T-helper 2 cell (primary cell): ENCODE results near the gene B3GALT4.
"Not testable (repeated sequence)": the region's sequence is repeated elsewhere in the genome, so short reads cannot be mapped to it uniquely, and the experiment has no call there.

Experiments
- DNase-seq, 5 experiments: peaks; one replicate each; pipeline versions ENCODE4 v3.0.0 to v3.0.0-alpha.2; 2012 to 2022
- total RNA-seq, 2 donors: gene quantifications; one replicate each; lab custom pipeline; 2026; lab: John Stamatoyannopoulos, UW

The B3GALT4 gene
- total RNA-seq, result 10.0 to 14.1 reads per million in 2 donors

DNA sequence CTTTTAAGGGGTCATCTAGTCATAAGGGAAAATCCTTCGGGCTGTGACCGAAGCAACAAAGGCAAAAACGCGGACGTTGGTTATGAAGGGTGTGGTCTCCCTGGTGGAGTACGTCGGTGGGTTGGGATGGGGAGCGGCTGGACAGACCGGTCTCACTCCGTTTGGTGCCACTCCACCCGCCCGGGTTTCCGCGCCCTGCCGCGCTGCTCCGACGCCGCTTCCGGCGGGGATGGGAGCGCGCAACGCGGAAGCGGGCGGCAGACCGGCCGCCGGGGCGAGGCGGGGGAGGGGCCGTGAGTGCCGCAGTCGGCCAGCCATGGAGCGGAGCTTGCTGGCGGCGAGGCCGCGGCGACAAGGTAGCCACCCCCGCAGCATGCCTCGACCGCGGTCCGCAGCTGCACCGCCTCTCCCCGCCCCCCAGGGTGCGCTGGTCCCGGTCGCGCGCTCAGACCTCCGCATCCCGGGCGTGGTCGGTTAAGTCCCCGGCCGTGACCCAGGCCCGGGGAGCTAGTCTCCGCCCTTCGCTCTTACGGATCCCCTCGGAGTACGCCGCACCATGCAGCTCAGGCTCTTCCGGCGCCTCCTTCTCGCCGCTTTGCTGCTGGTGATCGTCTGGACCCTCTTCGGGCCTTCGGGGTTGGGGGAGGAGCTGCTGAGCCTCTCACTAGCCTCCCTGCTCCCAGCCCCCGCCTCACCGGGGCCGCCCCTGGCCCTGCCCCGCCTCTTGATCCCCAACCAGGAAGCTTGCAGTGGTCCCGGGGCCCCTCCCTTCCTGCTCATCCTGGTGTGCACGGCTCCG is at the start of gene B3GALT4:
TSS of gene B3GALT4 (plus strand) at position 260 of the 799 bp plus-strand sequence. CDS start at position 557, 297 bp downstream.
- DNase-seq, result peak; percentile 43 to 90 (median 63)

DNA sequence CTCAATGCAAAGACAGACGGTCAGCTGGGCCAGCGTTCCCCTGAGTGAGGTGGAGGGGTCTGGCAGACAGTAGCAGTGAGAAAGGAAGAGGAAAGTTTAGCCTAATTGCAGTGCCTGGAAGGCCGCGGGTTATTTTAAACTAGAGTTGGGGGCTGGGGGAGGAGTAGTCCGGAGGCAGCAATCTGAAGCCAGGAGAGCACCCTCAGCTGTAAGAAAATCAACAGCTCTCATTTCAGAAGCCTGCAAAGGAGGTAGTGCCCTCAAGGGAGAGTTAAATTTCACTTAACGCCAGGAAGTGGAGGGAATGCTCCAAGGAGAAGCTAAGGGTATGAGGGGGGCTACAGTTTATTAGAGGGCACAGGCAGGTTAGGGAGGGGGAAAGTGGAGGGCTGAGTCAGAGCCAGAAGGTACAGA is 41.7 kb upstream of the B3GALT4 start:
- no peak for DNase-seq

DNA sequence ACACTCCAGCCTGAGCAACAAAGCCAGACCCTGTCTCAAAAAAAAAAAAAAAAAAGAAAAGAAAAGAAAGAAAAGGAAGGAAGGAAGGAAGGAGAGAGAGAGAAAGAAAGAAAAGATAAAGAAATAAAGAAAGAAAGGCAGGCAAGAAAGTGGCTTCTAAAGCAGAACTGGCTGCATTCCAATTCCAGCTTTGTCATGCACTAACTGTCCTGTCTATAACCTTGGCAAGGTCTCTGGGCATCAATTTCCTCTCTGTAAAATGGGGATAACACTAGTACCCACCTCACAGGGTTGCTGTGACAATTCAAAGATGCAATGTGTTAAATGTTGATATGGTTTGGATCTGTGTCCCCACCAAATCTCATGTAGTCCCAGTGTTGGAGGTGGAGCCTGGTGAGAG is 40.6 kb upstream of the B3GALT4 start:
- DNase-seq, result no peak

GRCh38 chr6:33236852-33237251 is 40.1 kb upstream of the B3GALT4 start:
- no peak for DNase-seq

DNA sequence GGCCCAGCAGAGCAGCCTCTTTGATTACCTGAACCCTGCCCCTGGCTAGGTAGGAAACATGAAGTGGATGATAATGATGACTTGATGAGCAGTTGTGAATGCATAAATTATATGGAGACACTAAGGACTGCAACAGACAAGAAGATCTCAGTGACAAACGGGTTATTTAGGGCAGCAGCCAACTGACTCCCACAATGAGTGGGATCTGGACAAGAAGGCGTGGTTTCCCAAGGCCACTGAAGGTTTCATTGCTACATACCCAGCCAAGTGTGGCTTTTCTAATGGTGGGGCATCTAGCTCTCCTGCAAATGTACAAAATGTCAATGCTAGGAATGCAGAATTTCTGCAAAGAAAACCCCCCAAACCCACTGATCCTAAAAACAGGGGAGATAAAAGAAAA is 39.2 kb upstream of the B3GALT4 start:
- DNase-seq, result no peak

DNA sequence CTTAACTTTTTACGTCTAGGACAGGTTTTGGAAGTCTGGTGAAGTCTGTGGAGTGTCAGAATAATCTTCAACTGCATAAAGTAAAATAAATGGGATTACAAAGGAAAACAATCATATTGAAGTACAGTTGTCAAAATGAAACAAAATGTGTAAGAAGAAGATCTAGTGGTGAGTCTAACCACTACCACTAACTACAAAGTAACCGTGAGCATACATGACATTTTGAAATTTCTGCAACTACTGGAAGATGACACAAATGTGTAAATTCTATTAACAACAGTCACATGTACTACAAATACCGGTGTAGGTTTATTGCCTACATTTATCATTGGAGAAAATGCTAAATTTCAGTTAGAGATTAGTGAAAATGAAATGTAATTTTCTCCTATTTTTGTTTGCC is 35.0 kb upstream of the B3GALT4 start:
- peak in 1 of 5 experiments; percentile 83 for DNase-seq

GRCh38 chr6:33243476-33243875 is 33.4 kb upstream of the B3GALT4 start:
- DNase-seq, result no peak

GRCh38 chr6:33247977-33248642 is 28.8 kb upstream of the B3GALT4 start:
- peak; percentile 76 to 91 (median 83) for DNase-seq

DNA sequence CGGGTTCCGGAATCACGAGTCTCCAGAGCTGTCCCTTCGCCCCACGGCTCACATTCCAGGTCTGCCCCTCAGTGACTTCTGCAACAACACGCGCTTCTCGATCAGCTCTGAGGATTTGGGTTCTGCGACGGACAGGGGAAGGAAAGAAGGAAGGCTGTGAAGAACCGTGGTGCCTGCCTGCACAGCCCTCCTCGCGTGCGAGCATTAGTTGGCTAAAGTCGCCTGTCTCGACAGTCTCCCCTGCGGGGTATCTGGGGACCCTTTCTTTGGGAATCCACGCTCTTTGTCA is 28.3 kb upstream of the B3GALT4 start:
- peak in 1 of 5 experiments; percentile 19 for DNase-seq

- peak; percentile 87 to 99 (median 93) for DNase-seq
Observed at GRCh38 chr6:33248932-33249731, 27.8 kb upstream of the B3GALT4 start.

GRCh38 chr6:33249732-33250630 is 26.9 kb upstream of the B3GALT4 start:
- peak in 1 of 5 experiments; percentile 22 for DNase-seq

DNA sequence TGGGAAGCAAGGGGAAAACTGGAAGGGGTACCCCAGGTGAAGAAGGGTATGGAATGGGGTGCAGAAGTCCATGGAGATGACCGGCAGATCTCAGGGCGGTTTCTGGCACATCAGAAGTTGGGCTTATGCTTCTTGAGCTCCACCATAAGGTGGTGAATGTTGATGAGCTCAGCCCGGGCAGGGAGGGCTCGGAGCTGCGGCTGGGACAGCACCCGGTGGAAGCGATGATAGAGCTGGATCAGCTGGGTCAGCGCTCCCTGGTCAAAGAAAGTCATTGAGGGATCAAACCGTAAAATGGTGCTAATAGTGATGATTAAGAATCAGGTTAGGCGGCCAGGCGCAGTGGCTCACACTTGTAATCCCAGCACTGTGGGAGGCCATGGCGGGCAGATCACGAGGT is 26.2 kb upstream of the B3GALT4 start:
- no peak for DNase-seq

- DNase-seq, result no peak
Observed at GRCh38 chr6:33251395-33252012, 25.4 kb upstream of the B3GALT4 start.

DNA sequence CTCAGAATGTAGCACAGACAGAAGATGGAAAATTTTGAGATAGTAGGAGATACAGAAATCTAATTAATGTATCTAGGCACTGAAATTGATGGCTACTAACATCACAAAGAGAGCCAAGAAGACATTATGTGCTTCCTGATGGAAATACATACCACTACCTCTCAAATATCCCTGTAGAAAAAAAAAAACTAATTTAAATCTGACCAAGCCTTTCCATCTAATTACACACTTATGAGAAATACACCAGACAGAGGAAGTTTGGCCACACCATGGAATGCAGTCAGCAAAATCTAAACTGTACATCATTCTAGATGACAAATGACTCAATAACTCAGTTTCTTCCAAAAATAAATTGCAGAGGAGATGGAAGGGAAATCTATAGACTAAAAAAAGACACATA is 24.2 kb upstream of the B3GALT4 start:
- DNase-seq, result no peak

GRCh38 chr6:33254591-33254990 is 22.3 kb upstream of the B3GALT4 start:
- DNase-seq, result no peak

DNA sequence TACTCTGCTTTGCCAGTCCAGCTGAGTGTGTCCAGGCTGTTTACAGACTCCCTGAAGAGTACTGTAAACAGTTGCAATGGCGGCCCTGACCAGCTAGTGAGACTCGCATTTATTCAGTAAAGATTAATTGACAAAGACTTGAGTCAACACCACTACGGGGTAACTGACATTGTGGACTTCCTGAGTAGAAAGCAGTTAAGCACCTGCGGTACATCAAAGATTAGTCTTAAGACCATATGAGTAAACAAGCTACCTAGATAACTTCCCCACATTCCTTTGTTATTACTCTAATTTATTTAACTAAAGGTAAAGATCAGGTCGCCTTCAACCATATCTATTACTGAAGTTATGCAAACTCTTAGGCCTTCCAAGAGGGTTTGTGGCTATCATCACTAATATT is 17.9 kb upstream of the B3GALT4 start:
- DNase-seq, result no peak

DNA sequence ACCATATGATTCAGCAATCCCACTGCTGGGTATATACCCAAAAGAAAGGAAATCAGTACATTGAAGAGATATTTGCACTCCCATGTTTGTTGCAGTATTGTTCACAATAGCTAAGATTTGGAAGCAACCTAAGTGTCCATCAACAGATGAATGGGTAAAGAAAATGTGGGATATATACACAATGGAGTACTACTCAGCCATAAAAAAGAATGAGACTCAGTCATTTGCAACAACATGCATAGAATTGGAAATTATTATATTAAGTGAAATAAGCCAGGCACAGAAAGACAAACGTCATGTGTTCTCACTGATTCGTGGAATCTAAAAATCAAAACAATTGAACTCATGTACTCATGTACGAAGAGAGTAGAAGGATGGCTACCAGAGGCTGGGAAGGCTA is 14.4 kb upstream of the B3GALT4 start:
- DNase-seq, result not testable (repeated sequence)

DNA sequence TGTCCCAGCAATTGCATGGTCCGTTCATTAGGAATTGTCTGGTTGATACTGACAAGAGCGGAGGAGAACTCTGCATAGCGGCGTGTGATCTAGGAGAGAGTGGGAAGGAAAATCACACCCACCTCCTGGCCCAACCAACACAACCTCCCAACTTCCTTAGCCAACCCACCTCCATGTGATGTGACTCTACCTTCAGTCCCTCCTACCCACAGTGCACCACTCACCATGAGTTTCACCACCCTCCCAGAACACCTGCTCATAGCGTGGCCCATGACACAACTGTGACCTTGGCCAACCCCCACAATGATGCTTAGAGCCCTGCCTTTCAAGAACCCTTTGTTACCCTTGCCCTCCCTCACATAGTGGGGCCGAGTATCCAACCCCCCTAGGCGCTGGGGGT is 12.9 kb upstream of the B3GALT4 start:
- no peak for DNase-seq

GRCh38 chr6:33271117-33271467 is 5.8 kb upstream of the B3GALT4 start:
- no peak for DNase-seq

- peak; percentile 69 to 99 (median 89) for DNase-seq
Observed at GRCh38 chr6:33271468-33272274, 5.3 kb upstream of the B3GALT4 start, which contains the start of the genes RPS18 and VPS52. RPS18 (plus strand) TSS chr6:33272075; CDS start chr6:33272120, 45 bp downstream. VPS52 (minus strand) TSS chr6:33271876; CDS start chr6:33271675, 201 bp downstream.
